HCT116 (cell line): ENCODE data around the gene KSR1.

Source experiments
- CEBPB ChIP-seq: IDR thresholded peaks from 2 replicates; pipeline ENCODE4 v1.6.1; 2012; ENCODE audit warnings: low read depth
- EGR1 ChIP-seq: IDR thresholded peaks from 2 replicates; pipeline ENCODE4 v1.6.1; 2012; ENCODE audit warnings: low read depth
- EZH2 ChIP-seq: fragments of 200-600 bp; sonication (generic); IDR thresholded peaks from 2 replicates; pipeline ENCODE4 v1.6.1; 2017; ENCODE audit warnings: antibody characterized with exemption, mixed run types
- EZH2phosphoT487 ChIP-seq: fragments of 200-600 bp; IDR thresholded peaks from 2 replicates; pipeline ENCODE4 v1.6.1; 2018; ENCODE audit warnings: antibody characterized with exemption, borderline replicate concordance
- MAX ChIP-seq: IDR thresholded peaks from 2 replicates; pipeline ENCODE4 v1.6.1; 2012
- POLR2A ChIP-seq: IDR thresholded peaks from 2 replicates; pipeline ENCODE4 v1.7.0; 2011; ENCODE audit warnings: borderline replicate concordance; ENCODE audit not compliant: insufficient read depth, insufficient read length; ENCODE audit errors: extremely low read depth
- POLR2AphosphoS5 ChIP-seq: IDR thresholded peaks from 2 replicates; pipeline ENCODE4 v1.6.1; 2011; ENCODE audit warnings: mild to moderate bottlenecking, low read depth, low read length, moderate library complexity
- RAD21 ChIP-seq: IDR thresholded peaks from 2 replicates; pipeline ENCODE4 v1.6.1; 2012; ENCODE audit warnings: low read depth, mild to moderate bottlenecking
- YY1 ChIP-seq: IDR thresholded peaks from 2 replicates; pipeline ENCODE4 v1.6.1; 2011; ENCODE audit warnings: low read length, low read depth, moderate library complexity, mild to moderate bottlenecking; ENCODE audit not compliant: insufficient replicate concordance; ENCODE audit errors: extremely low read depth
- ZNF274 ChIP-seq: fragments of 200-500 bp; sonication (Bioruptor generic); IDR thresholded peaks from 2 replicates; pipeline ENCODE4 v1.6.1; 2014; ENCODE audit warnings: mild to moderate bottlenecking, low read depth, low read length, inconsistent platforms
- TF ChIP-seq, protein P1 (sequence below): IDR thresholded peaks from 2 replicates; pipeline ENCODE4 v1.6.1; 2012; ENCODE audit warnings: low read depth
- TF ChIP-seq, protein P2 (sequence below), 3 experiments: fragments of 200-600 bp in 1 of 3; sonication (generic) in 1 of 3; IDR thresholded peaks in 2 of 3; conservative IDR thresholded peaks in 1 of 3; 2 replicates each; pipeline ENCODE4 v1.5.1; 2012 to 2017; ENCODE audit warnings: low read depth in 2 of 3, low read length in 2 of 3, antibody characterized with exemption in 1 of 3, borderline replicate concordance in 1 of 3, control low read depth in 1 of 3, mild to moderate bottlenecking in 1 of 3, mixed read lengths in 1 of 3, mixed run types in 1 of 3, moderate library complexity in 1 of 3; ENCODE audit not compliant: insufficient read depth in 1 of 3
- TF ChIP-seq, protein P3 (sequence below): IDR thresholded peaks from 2 replicates; pipeline ENCODE4 v1.6.1; 2012

DNA sequence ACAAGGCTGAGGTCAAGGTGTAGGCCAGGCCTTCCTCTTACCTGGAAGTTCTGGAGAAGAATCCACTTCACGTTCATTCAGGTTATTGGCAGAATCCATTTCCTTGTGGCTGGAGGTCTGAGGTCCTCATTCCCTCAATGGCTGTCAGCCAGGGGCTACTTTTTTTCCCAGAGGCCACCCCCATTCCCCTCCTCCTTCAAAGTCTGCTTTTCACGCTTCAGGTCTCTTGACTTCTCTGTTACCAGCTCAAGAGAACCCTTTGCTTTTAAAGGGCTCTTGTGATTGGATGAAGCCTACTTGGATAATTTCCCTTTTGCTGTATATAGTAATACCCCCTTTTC lies 119.6 kb downstream of the KSR1 start:
- TF ChIP-seq ZNF274 (no peak), RAD21 (no peak), EGR1 (no peak), YY1 (no peak), EZH2 (no peak), POLR2AphosphoS5 (no peak), MAX (no peak), POLR2A (no peak), EZH2phosphoT487 (no peak), CEBPB (no peak)
- TF ChIP-seq, protein P1, sequence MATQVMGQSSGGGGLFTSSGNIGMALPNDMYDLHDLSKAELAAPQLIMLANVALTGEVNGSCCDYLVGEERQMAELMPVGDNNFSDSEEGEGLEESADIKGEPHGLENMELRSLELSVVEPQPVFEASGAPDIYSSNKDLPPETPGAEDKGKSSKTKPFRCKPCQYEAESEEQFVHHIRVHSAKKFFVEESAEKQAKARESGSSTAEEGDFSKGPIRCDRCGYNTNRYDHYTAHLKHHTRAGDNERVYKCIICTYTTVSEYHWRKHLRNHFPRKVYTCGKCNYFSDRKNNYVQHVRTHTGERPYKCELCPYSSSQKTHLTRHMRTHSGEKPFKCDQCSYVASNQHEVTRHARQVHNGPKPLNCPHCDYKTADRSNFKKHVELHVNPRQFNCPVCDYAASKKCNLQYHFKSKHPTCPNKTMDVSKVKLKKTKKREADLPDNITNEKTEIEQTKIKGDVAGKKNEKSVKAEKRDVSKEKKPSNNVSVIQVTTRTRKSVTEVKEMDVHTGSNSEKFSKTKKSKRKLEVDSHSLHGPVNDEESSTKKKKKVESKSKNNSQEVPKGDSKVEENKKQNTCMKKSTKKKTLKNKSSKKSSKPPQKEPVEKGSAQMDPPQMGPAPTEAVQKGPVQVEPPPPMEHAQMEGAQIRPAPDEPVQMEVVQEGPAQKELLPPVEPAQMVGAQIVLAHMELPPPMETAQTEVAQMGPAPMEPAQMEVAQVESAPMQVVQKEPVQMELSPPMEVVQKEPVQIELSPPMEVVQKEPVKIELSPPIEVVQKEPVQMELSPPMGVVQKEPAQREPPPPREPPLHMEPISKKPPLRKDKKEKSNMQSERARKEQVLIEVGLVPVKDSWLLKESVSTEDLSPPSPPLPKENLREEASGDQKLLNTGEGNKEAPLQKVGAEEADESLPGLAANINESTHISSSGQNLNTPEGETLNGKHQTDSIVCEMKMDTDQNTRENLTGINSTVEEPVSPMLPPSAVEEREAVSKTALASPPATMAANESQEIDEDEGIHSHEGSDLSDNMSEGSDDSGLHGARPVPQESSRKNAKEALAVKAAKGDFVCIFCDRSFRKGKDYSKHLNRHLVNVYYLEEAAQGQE: no peak
- TF ChIP-seq, protein P2, sequence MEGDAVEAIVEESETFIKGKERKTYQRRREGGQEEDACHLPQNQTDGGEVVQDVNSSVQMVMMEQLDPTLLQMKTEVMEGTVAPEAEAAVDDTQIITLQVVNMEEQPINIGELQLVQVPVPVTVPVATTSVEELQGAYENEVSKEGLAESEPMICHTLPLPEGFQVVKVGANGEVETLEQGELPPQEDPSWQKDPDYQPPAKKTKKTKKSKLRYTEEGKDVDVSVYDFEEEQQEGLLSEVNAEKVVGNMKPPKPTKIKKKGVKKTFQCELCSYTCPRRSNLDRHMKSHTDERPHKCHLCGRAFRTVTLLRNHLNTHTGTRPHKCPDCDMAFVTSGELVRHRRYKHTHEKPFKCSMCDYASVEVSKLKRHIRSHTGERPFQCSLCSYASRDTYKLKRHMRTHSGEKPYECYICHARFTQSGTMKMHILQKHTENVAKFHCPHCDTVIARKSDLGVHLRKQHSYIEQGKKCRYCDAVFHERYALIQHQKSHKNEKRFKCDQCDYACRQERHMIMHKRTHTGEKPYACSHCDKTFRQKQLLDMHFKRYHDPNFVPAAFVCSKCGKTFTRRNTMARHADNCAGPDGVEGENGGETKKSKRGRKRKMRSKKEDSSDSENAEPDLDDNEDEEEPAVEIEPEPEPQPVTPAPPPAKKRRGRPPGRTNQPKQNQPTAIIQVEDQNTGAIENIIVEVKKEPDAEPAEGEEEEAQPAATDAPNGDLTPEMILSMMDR (IDR thresholded peaks at IDR 0.05 in 2 of 3, conservative IDR thresholded peaks at IDR 0.05 in 1 of 3; ENCODE audit: borderline replicate concordance in 1 of 3, insufficient read depth in 1 of 3, low read depth in 2 of 3, low read length in 2 of 3): no peak
- TF ChIP-seq, protein P3, sequence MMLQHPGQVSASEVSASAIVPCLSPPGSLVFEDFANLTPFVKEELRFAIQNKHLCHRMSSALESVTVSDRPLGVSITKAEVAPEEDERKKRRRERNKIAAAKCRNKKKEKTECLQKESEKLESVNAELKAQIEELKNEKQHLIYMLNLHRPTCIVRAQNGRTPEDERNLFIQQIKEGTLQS: no peak
